ENCODE measurements around the gene LBR.
"Not testable (repeated sequence)": the region's sequence is repeated elsewhere in the genome, so short reads cannot be mapped to it uniquely, and the experiment has no call there.

LBR gene

GRCh38 chr1:225427235-225428067 is at the start of gene LBR:
Gene LBR, minus strand, starts transcription at chr1:225428038. Its CDS starts 3,963 bp downstream, at chr1:225424075.
- no peak for FAIRE-seq

GRCh38 chr1:225477296-225477911 is 49.6 kb upstream of the LBR start:
- FAIRE-seq: no peak

GRCh38 chr1:225476538-225476988 is 48.7 kb upstream of the LBR start:
- no peak for FAIRE-seq

GRCh38 chr1:225476100-225476511 is 48.3 kb upstream of the LBR start:
- no peak for FAIRE-seq

GRCh38 chr1:225474986-225475820 is 47.4 kb upstream of the LBR start:
- FAIRE-seq: no peak

- FAIRE-seq: no peak
These were observed 46.7 kb upstream of the LBR start for GRCh38 chr1:225474439-225474985.

GRCh38 chr1:225473676-225474438 is 46.0 kb upstream of the LBR start:
- FAIRE-seq: not testable (repeated sequence)

GRCh38 chr1:225473266-225473665 is 45.4 kb upstream of the LBR start:
- FAIRE-seq: not testable (repeated sequence)

- no peak for FAIRE-seq
These were observed 43.8 kb upstream of the LBR start for GRCh38 chr1:225471453-225472301.

GRCh38 chr1:225471109-225471452 is 43.2 kb upstream of the LBR start:
- no peak for FAIRE-seq

- no peak for FAIRE-seq
These were observed 42.6 kb upstream of the LBR start for GRCh38 chr1:225470211-225471108.

- FAIRE-seq: no peak
These were observed 41.2 kb upstream of the LBR start for GRCh38 chr1:225469051-225469450.

- FAIRE-seq: no peak
These were observed 40.6 kb upstream of the LBR start for GRCh38 chr1:225468270-225469020.

- FAIRE-seq: no peak
These were observed 39.6 kb upstream of the LBR start for GRCh38 chr1:225467193-225468020.

GRCh38 chr1:225466848-225467192 is 39.0 kb upstream of the LBR start:
- FAIRE-seq: no peak

GRCh38 chr1:225465793-225466517 is 38.1 kb upstream of the LBR start:
- FAIRE-seq: no peak

- FAIRE-seq: no peak
These were observed 37.3 kb upstream of the LBR start for GRCh38 chr1:225464851-225465792.

All from TTC549 (cell line).